WTC11 (cell line): ENCODE measurements around the gene PROSER2. TPM values are rescaled to one million over a fixed set of nuclear protein-coding genes. Genes with fewer than 3 reads are reported as not detected.

Experiments
- ATAC-seq: fragments of 200-7000 bp; cut with Tn5 transposase; 2 replicates; pipeline ENCODE4 v1.10.0; 2021; ENCODE audit warnings: mild to moderate bottlenecking, moderate library complexity
- CTCF ChIA-PET: fragments of 300-600 bp; sonication (Branson Sonifier 250); formaldehyde crosslinking; loops from one replicate; lab custom pipeline; 2021; ENCODE audit warnings: antibody characterized with exemption; lab: Charles Lee
- POLR2A ChIA-PET: fragments of 350-600 bp; sonication (Branson Sonifier 250); formaldehyde crosslinking; loops from one replicate; lab custom pipeline; 2021; ENCODE audit warnings: antibody characterized with exemption; lab: Charles Lee
- DNase-seq: peaks from one replicate; pipeline ENCODE4 v3.0.0; 2021; ENCODE audit warnings: low spot score
- H3K27ac Mint-ChIP-seq: 2 replicates; pipeline ENCODE4 v1.8.0; 2021; ENCODE audit warnings: mixed read lengths
- H3K27me3 Mint-ChIP-seq: 2 replicates; pipeline ENCODE4 v1.8.0; 2021; ENCODE audit warnings: low read depth, mild to moderate bottlenecking, moderate library complexity, mixed read lengths
- H3K36me3 Mint-ChIP-seq: 2 replicates; pipeline ENCODE4 v1.8.0; 2021; ENCODE audit warnings: mixed read lengths
- H3K4me1 Mint-ChIP-seq: 2 replicates; pipeline ENCODE4 v1.8.0; 2022; ENCODE audit warnings: mixed read lengths
- H3K4me3 Mint-ChIP-seq: 2 replicates; pipeline ENCODE4 v1.8.0; 2021; ENCODE audit warnings: mild to moderate bottlenecking, moderate library complexity, mixed read lengths
- H3K9me3 Mint-ChIP-seq: 2 replicates; pipeline ENCODE4 v1.8.0; 2021; ENCODE audit warnings: mixed read lengths
- CREM ChIP-seq: sonication (generic); formaldehyde crosslinking; IDR thresholded peaks from 2 replicates; pipeline ENCODE4 v1.8.1; 2022; ENCODE audit warnings: mild to moderate bottlenecking, missing genetic modification reagents, moderate library complexity
- ELF4 ChIP-seq: sonication (generic); formaldehyde crosslinking; IDR thresholded peaks from 2 replicates; pipeline ENCODE4 v1.8.1; 2022; ENCODE audit warnings: low read depth, mild to moderate bottlenecking, moderate library complexity, missing genetic modification reagents
- FOXJ3 ChIP-seq: sonication (generic); formaldehyde crosslinking; IDR thresholded peaks from 2 replicates; pipeline ENCODE4 v1.9.0; 2021; ENCODE audit warnings: missing genetic modification reagents, mild to moderate bottlenecking, borderline replicate concordance
- HMGXB4 ChIP-seq: sonication (generic); formaldehyde crosslinking; IDR thresholded peaks from 2 replicates; pipeline ENCODE4 v1.8.1; 2023; ENCODE audit warnings: mild to moderate bottlenecking, moderate library complexity, missing genetic modification reagents
- KAT7 ChIP-seq: sonication (generic); formaldehyde crosslinking; IDR thresholded peaks from 2 replicates; pipeline ENCODE4 v1.8.1; 2023; ENCODE audit warnings: missing genetic modification reagents, mild to moderate bottlenecking, borderline replicate concordance
- MAX ChIP-seq: sonication (generic); formaldehyde crosslinking; IDR thresholded peaks from 2 replicates; pipeline ENCODE4 v1.8.0; 2022; ENCODE audit warnings: mild to moderate bottlenecking, missing genetic modification reagents
- MYBL2 ChIP-seq: sonication (generic); formaldehyde crosslinking; IDR thresholded peaks from 2 replicates; pipeline ENCODE4 v1.8.1; 2023; ENCODE audit warnings: mild to moderate bottlenecking, moderate library complexity, missing genetic modification reagents
- SMAD4 ChIP-seq: sonication (generic); formaldehyde crosslinking; IDR thresholded peaks from 2 replicates; pipeline ENCODE4 v1.8.0; 2022; ENCODE audit warnings: mild to moderate bottlenecking, missing genetic modification reagents
- TEAD1 ChIP-seq: sonication (generic); formaldehyde crosslinking; IDR thresholded peaks from 2 replicates; pipeline ENCODE4 v1.8.0; 2022; ENCODE audit warnings: mild to moderate bottlenecking, missing genetic modification reagents
- ZMAT4 ChIP-seq: fragments of 250-450 bp; sonication (Bioruptor Pico); IDR thresholded peaks from 2 replicates; pipeline ENCODE4 v1.9.0; 2021; ENCODE audit warnings: mild to moderate bottlenecking
- ZNF138 ChIP-seq: sonication (generic); formaldehyde crosslinking; conservative IDR thresholded peaks from 2 replicates; pipeline ENCODE4 v1.8.1; 2022; ENCODE audit warnings: mild to moderate bottlenecking, moderate library complexity, missing genetic modification reagents
- ZNF263 ChIP-seq: sonication (generic); formaldehyde crosslinking; IDR thresholded peaks from 2 replicates; pipeline ENCODE4 v1.8.1; 2022; ENCODE audit warnings: low read depth, mild to moderate bottlenecking, moderate library complexity, missing genetic modification reagents
- ZNF425 ChIP-seq: fragments of 250-450 bp; sonication (Bioruptor Pico); conservative IDR thresholded peaks from 2 replicates; pipeline ENCODE4 v1.9.0; 2021; ENCODE audit warnings: mild to moderate bottlenecking
- total RNA-seq: library from RNA; stranded (reverse); gene quantifications from 3 replicates; pipeline ENCODE4 v1.2.3, GENCODE V29; 2021
- TF ChIP-seq, protein P1 (sequence below): sonication (generic); formaldehyde crosslinking; IDR thresholded peaks from 2 replicates; pipeline ENCODE4 v1.8.0; 2023; ENCODE audit warnings: missing genetic modification reagents
- TF ChIP-seq, protein P2 (sequence below): sonication (generic); formaldehyde crosslinking; IDR thresholded peaks from 2 replicates; pipeline ENCODE4 v1.8.1; 2022; ENCODE audit warnings: mild to moderate bottlenecking, moderate library complexity, missing genetic modification reagents
- TF ChIP-seq, protein P3 (sequence below): sonication (generic); formaldehyde crosslinking; IDR thresholded peaks from 2 replicates; pipeline ENCODE4 v1.8.1; 2022; ENCODE audit warnings: low read depth, missing genetic modification reagents, borderline replicate concordance
- TF ChIP-seq, protein P4 (sequence below): fragments of 200-600 bp; IDR thresholded peaks from 2 replicates; pipeline ENCODE4 v1.8.0; 2022; ENCODE audit warnings: antibody characterized with exemption

PROSER2 gene
- total RNA-seq, 1 experiment from 2014 or later = 8.5 TPM

DNA sequence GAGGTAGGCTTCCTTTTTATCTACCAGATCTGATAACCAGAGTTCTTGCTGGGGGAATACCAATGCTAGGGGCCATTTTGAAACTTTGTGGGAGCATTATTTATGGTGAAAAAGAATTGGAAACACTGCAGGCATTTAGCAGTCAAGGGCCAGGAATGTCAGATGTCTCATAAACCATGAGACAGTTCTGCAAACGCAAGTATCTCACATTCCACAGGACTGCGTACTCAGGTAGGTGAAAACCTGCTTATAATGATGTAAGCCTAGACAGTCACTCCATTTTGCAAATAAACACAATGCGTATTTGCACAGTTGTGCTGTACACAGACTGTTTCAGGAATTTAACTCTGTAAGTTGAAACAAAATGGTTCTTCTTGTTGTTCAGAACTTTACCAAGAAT lies 47.1 kb upstream of the PROSER2 start:
- Mint-ChIP-seq H3K4me3 (no peak overlapping the region), H3K27ac (no peak overlapping the region), H3K4me1 (no peaks in the 10 kb centered on the region), H3K36me3 (no peaks in the 10 kb centered on the region), H3K9me3 (peaks cover 12% of the 10 kb centered on the region), H3K27me3 (no peaks in the 10 kb centered on the region; the same call in 1 of the 2 replicates)
- DNase-seq (no peak), ATAC-seq (no peak)
- ChIA-PET CTCF (no interaction called here), POLR2A (no interaction called here)
- TF ChIP-seq ZNF138 (CRISPR knock-in tag) (no peak), MAX (no peak), ELF4 (CRISPR knock-in tag) (no peak), HMGXB4 (no peak)
- TF ChIP-seq, protein P1, sequence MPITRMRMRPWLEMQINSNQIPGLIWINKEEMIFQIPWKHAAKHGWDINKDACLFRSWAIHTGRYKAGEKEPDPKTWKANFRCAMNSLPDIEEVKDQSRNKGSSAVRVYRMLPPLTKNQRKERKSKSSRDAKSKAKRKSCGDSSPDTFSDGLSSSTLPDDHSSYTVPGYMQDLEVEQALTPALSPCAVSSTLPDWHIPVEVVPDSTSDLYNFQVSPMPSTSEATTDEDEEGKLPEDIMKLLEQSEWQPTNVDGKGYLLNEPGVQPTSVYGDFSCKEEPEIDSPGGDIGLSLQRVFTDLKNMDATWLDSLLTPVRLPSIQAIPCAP = no peak

GRCh38 chr10:11781114-11781513 lies 42.0 kb upstream of the PROSER2 start:
- H3K27me3 Mint-ChIP-seq = no peaks in the 10 kb centered on the region; the same call in 1 of the 2 replicates
- CTCF ChIA-PET = no interaction called here
- POLR2A ChIA-PET = no interaction called here
- no peak overlapping the region for H3K27ac Mint-ChIP-seq
- H3K36me3 Mint-ChIP-seq = no peaks in the 10 kb centered on the region
- DNase-seq (no peak), ATAC-seq (no peak)
- peaks cover 12% of the 10 kb centered on the region for H3K9me3 Mint-ChIP-seq
- no peak overlapping the region for H3K4me3 Mint-ChIP-seq
- peaks cover 8% of the 10 kb centered on the region for H3K4me1 Mint-ChIP-seq
- TF ChIP-seq ZMAT4 (CRISPR knock-in tag) (no peak), ZNF138 (CRISPR knock-in tag) (no peak), TEAD1 (CRISPR knock-in tag) (no peak), ZNF263 (CRISPR knock-in tag) (no peak), KAT7 (CRISPR knock-in tag) (no peak), ZNF425 (no peak), FOXJ3 (CRISPR knock-in tag) (no peak), MYBL2 (CRISPR knock-in tag) (no peak)
- TF ChIP-seq, protein P2, sequence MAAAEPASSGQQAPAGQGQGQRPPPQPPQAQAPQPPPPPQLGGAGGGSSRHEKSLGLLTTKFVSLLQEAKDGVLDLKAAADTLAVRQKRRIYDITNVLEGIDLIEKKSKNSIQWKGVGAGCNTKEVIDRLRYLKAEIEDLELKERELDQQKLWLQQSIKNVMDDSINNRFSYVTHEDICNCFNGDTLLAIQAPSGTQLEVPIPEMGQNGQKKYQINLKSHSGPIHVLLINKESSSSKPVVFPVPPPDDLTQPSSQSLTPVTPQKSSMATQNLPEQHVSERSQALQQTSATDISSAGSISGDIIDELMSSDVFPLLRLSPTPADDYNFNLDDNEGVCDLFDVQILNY (CRISPR knock-in tag) = no peak
- TF ChIP-seq, protein P1 = no peak

DNA sequence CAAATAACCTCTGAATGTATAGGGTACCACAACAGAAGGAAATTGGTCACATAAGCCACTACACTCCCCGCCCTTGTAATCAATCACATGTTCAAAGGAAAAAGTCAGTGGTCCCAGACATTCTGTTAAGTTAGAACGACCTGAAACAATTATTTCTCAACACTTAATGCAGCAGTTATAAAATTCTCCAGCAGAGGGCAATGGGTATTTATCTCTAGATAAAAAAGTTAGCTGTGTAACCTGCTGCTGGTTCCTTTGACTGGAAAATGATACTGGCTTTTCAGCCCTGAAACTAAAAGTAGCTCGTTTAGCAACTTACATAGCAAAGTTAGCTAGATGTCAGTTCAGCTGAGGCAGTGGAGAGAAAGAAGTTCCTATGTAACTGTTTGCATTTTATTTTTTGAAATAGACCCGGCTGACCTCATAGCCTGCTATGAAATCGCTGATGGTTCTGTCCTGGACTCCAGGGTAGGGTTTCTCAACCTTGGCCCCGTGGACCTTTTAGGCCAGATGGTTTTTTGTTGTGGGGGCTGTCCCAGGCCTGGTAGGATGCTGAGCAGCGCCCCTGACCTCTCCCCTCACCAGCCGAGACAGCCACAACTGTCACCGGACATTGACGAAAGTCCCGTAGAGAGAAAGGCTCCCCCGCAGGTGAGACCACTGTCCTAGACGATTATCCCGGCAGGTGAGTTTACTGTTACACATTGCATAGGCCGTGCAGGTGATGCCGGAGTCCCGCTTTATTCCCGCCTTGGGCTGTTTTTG lies 40.2 kb upstream of the PROSER2 start:
- no peaks in the 10 kb centered on the region for H3K27me3 Mint-ChIP-seq
- no peak overlapping the region for H3K27ac Mint-ChIP-seq
- H3K9me3 Mint-ChIP-seq = peaks cover 12% of the 10 kb centered on the region
- no peak for DNase-seq
- no peak overlapping the region for H3K4me3 Mint-ChIP-seq
- H3K4me1 Mint-ChIP-seq = peaks cover 8% of the 10 kb centered on the region
- TF ChIP-seq CREM (CRISPR knock-in tag) = no peak
- TF ChIP-seq, protein P3, sequence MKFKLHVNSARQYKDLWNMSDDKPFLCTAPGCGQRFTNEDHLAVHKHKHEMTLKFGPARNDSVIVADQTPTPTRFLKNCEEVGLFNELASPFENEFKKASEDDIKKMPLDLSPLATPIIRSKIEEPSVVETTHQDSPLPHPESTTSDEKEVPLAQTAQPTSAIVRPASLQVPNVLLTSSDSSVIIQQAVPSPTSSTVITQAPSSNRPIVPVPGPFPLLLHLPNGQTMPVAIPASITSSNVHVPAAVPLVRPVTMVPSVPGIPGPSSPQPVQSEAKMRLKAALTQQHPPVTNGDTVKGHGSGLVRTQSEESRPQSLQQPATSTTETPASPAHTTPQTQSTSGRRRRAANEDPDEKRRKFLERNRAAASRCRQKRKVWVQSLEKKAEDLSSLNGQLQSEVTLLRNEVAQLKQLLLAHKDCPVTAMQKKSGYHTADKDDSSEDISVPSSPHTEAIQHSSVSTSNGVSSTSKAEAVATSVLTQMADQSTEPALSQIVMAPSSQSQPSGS (CRISPR knock-in tag) = no peak
- TF ChIP-seq SMAD4 = no peak
- TF ChIP-seq, protein P4, sequence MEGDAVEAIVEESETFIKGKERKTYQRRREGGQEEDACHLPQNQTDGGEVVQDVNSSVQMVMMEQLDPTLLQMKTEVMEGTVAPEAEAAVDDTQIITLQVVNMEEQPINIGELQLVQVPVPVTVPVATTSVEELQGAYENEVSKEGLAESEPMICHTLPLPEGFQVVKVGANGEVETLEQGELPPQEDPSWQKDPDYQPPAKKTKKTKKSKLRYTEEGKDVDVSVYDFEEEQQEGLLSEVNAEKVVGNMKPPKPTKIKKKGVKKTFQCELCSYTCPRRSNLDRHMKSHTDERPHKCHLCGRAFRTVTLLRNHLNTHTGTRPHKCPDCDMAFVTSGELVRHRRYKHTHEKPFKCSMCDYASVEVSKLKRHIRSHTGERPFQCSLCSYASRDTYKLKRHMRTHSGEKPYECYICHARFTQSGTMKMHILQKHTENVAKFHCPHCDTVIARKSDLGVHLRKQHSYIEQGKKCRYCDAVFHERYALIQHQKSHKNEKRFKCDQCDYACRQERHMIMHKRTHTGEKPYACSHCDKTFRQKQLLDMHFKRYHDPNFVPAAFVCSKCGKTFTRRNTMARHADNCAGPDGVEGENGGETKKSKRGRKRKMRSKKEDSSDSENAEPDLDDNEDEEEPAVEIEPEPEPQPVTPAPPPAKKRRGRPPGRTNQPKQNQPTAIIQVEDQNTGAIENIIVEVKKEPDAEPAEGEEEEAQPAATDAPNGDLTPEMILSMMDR = peak; percentile 52
- CTCF ChIA-PET = interaction anchor here (0.6 to 3.1 kb wide), 34 partner anchors 8 to 371 kb away, joined by 3 to 27 read pairs (median 4); partner anchors contain the start of gene UPF2
- no peaks in the 10 kb centered on the region for H3K36me3 Mint-ChIP-seq
- peak; percentile 62 for ATAC-seq
- POLR2A ChIA-PET = interaction anchor here (0.6 kb wide), 1 partner anchor 221 kb away, joined by 6 read pairs; no protein-coding TSS in a partner anchor
